ENCODE results near the gene COX6A2. TPM values are rescaled to one million over a fixed set of nuclear protein-coding genes. Genes with fewer than 3 reads are reported as not detected.

The COX6A2 gene
- total and polyA plus RNA-seq, 10 donors, result 0.79 to 0.80 TPM; not detected in 8

- H3K4me3 ChIP-seq, result no peak overlapping the region
- H3K27me3 ChIP-seq (replicated peaks in 1 of 7), result peaks cover 0 to 26% (median 0%) of the 10 kb centered on the region in 7 donors
- no peaks in the 10 kb centered on the region for H3K36me3 ChIP-seq
- no peak overlapping the region for H3K27ac ChIP-seq
- no peaks in the 10 kb centered on the region for H3K9me3 ChIP-seq
- peaks cover 0 to 6% (median 2%) of the 10 kb centered on the region in 6 donors for H3K4me1 ChIP-seq
- 64 to 73% (median 70%) methylated on average over 6 of the region's 6 CpGs for WGBS, 5 donors
- intact Hi-C loops (cut with DNase I; ENCODE audit: low total_unique reads), result no loop called here
- TF ChIP-seq POLR2AphosphoS5 (IDR thresholded peaks at IDR 0.05) (no peak), POLR2A (IDR thresholded peaks at IDR 0.05) (no peak), CTCF (IDR thresholded peaks at IDR 0.05 in 8 of 11, conservative IDR thresholded peaks at IDR 0.05 in 3 of 11) (no peak)
- no peak for DNase-seq
Measured at GRCh38 chr16:31390504-31391041, 37.6 kb downstream of the COX6A2 start.

GRCh38 chr16:31388535-31388934 is 39.6 kb downstream of the COX6A2 start:
- no peaks in the 10 kb centered on the region for H3K36me3 ChIP-seq
- H3K27me3 ChIP-seq (replicated peaks in 1 of 7), result peaks cover 0 to 27% (median 0%) of the 10 kb centered on the region in 7 donors
- H3K27ac ChIP-seq, result no peak overlapping the region
- H3K4me1 ChIP-seq, result peaks cover 0 to 6% (median 2%) of the 10 kb centered on the region in 6 donors
- TF ChIP-seq CTCF (IDR thresholded peaks at IDR 0.05 in 8 of 11, conservative IDR thresholded peaks at IDR 0.05 in 3 of 11) (no peak), POLR2AphosphoS5 (IDR thresholded peaks at IDR 0.05) (no peak), POLR2A (IDR thresholded peaks at IDR 0.05) (no peak)
- no peaks in the 10 kb centered on the region for H3K9me3 ChIP-seq
- intact Hi-C loops (cut with DNase I; ENCODE audit: low total_unique reads), result loop anchor here (10.0 kb wide), 1 partner anchor 56 kb away; the partner anchor contains the start of gene ZNF843
- no peak for DNase-seq
- no peak overlapping the region for H3K4me3 ChIP-seq
- 74 to 86% (median 77%) methylated on average over 2 of the region's 2 CpGs for WGBS, 5 donors

- Histone ChIP-seq H3K27me3 (replicated peaks in 1 of 7) (peaks cover 0 to 30% (median 0%) of the 10 kb centered on the region in 7 donors), H3K4me3 (no peak overlapping the region), H3K4me1 (peaks cover 0 to 14% (median 6%) of the 10 kb centered on the region in 6 donors), H3K36me3 (peaks cover 0 to 18% (median 0%) of the 10 kb centered on the region in 6 donors), H3K27ac (no peak overlapping the region), H3K9me3 (no peaks in the 10 kb centered on the region)
- TF ChIP-seq POLR2AphosphoS5 (IDR thresholded peaks at IDR 0.05), result no peak
- WGBS, 5 donors, result 49 to 69% (median 55%) methylated on average over 6 of the region's 6 CpGs
- no peak for DNase-seq
- intact Hi-C loops (cut with DNase I; ENCODE audit: low total_unique reads), result loop anchor here (10.0 kb wide), 1 partner anchor 58 kb away; the partner anchor contains the start of gene ZNF843
Measured at GRCh38 chr16:31386157-31386984, 41.8 kb downstream of the COX6A2 start.

GRCh38 chr16:31385680-31386079 is 42.5 kb downstream of the COX6A2 start:
- Histone ChIP-seq H3K36me3 (peaks cover 0 to 25% (median 0%) of the 10 kb centered on the region in 6 donors), H3K9me3 (no peaks in the 10 kb centered on the region), H3K27me3 (replicated peaks in 1 of 7) (peaks cover 0 to 30% (median 0%) of the 10 kb centered on the region in 7 donors), H3K4me1 (peaks cover 0 to 14% (median 6%) of the 10 kb centered on the region in 6 donors), H3K27ac (no peak overlapping the region), H3K4me3 (no peak overlapping the region)
- TF ChIP-seq POLR2A (IDR thresholded peaks at IDR 0.05) (no peak), POLR2AphosphoS5 (IDR thresholded peaks at IDR 0.05) (no peak)
- no peak for DNase-seq
- intact Hi-C loops (cut with DNase I; ENCODE audit: low total_unique reads), result loop anchor here (10.0 kb wide), 1 partner anchor 59 kb away; the partner anchor contains the start of gene ZNF843
- 81 to 93% (median 84%) methylated on average over 4 of the region's 4 CpGs for WGBS, 5 donors
